CD14-positive monocyte (primary cell): ENCODE data around the gene SEMA7A. TPM values are rescaled to one million over a fixed set of nuclear protein-coding genes. Genes with fewer than 3 reads are reported as not detected.

ENCODE experiments used
- DNase-seq, 3 donors: peaks; one replicate each; pipeline ENCODE4 v3.0.0-alpha.2; 2011 to 2022
- H2AFZ ChIP-seq: 2 replicates; pipeline ENCODE4 v1.6.0; 2012; ENCODE audit warnings: mild to moderate bottlenecking, low read depth, low read length, inconsistent platforms; ENCODE audit not compliant: insufficient read depth, poor library complexity, severe bottlenecking
- H3K27ac ChIP-seq, 2 donors: 1 replicate in 1 of 2; 2 replicates in 1 of 2; pipeline ENCODE4 v1.5.1; 2012 to 2013; ENCODE audit warnings: low read length in 2 of 2, control low read depth in 1 of 2, inconsistent platforms in 1 of 2, low read depth in 1 of 2, mild to moderate bottlenecking in 1 of 2
- H3K27me3 ChIP-seq, 2 donors: one replicate each; pipeline versions ENCODE4 v1.6.0 to v1.6.1; 2011 to 2013; ENCODE audit warnings: low read length in 2 of 2; ENCODE audit not compliant: control insufficient read depth in 2 of 2, insufficient read depth in 2 of 2
- H3K36me3 ChIP-seq, 2 donors: replicated peaks in 1 of 2; 1 replicate in 1 of 2; 2 replicates in 1 of 2; pipeline versions ENCODE4 v1.5.1 to v1.6.1; 2012 to 2013; ENCODE audit warnings: low read length in 2 of 2, control low read depth in 1 of 2, inconsistent platforms in 1 of 2, mild to moderate bottlenecking in 1 of 2; ENCODE audit not compliant: insufficient read depth in 2 of 2, control insufficient read depth in 1 of 2
- H3K4me1 ChIP-seq, 2 donors: 1 replicate in 1 of 2; 2 replicates in 1 of 2; pipeline versions ENCODE4 v1.5.1 to v1.6.1; 2012 to 2013; ENCODE audit warnings: low read length in 2 of 2, control low read depth in 1 of 2, inconsistent platforms in 1 of 2, mild to moderate bottlenecking in 1 of 2, moderate library complexity in 1 of 2; ENCODE audit not compliant: insufficient read depth in 2 of 2, control insufficient read depth in 1 of 2
- H3K4me2 ChIP-seq: replicated peaks from 2 replicates; pipeline ENCODE3; 2012; ENCODE audit warnings: low read length, moderate library complexity, mild to moderate bottlenecking; ENCODE audit not compliant: poor library complexity, severe bottlenecking; ENCODE audit errors: extremely low read depth
- H3K4me3 ChIP-seq, 3 experiments: fragments of 200-600 bp in 1 of 3; sonication (generic) in 1 of 3; replicated peaks in 1 of 3; 1 replicate in 2 of 3; 2 replicates in 1 of 3; pipeline ENCODE4 v1.5.1; 2011 to 2013; ENCODE audit warnings: low read length in 3 of 3, mild to moderate bottlenecking in 3 of 3, control low read depth in 2 of 3, low read depth in 2 of 3, inconsistent platforms in 1 of 3, moderate library complexity in 1 of 3
- H3K79me2 ChIP-seq: 2 replicates; pipeline ENCODE4 v1.6.0; 2012; ENCODE audit warnings: mild to moderate bottlenecking, control low read depth, inconsistent platforms, low read length, moderate library complexity; ENCODE audit not compliant: insufficient read depth
- H3K9ac ChIP-seq: 2 replicates; pipeline ENCODE4 v1.6.0; 2017; ENCODE audit warnings: low read length, mild to moderate bottlenecking; ENCODE audit not compliant: insufficient read depth, poor library complexity, severe bottlenecking
- H3K9me3 ChIP-seq, 2 donors: replicated peaks in 1 of 2; 1 replicate in 1 of 2; 2 replicates in 1 of 2; pipeline versions ENCODE4 v1.5.1 to v1.6.1; 2012 to 2013; ENCODE audit warnings: low read length in 2 of 2, control low read depth in 1 of 2; ENCODE audit not compliant: control insufficient read depth in 1 of 2, insufficient read depth in 1 of 2
- H4K20me1 ChIP-seq: 2 replicates; pipeline ENCODE4 v1.6.0; 2012; ENCODE audit warnings: mild to moderate bottlenecking, low read length, control low read depth, moderate library complexity; ENCODE audit not compliant: insufficient read depth
- H3K27ac Mint-ChIP-seq, 7 donors: one replicate each; pipeline ENCODE4 v1.8.0; 2020; ENCODE audit warnings: mild to moderate bottlenecking in 7 of 7, mixed read lengths in 7 of 7, moderate library complexity in 6 of 7, inconsistent platforms in 2 of 7
- H3K27me3 Mint-ChIP-seq, 3 donors: one replicate each; pipeline ENCODE4 v1.8.0; 2021 to 2022; ENCODE audit warnings: low read depth in 3 of 3, mild to moderate bottlenecking in 3 of 3, mixed read lengths in 3 of 3, moderate library complexity in 3 of 3, inconsistent platforms in 1 of 3
- H3K36me3 Mint-ChIP-seq, 2 donors: one replicate each; pipeline ENCODE4 v1.8.0; 2020; ENCODE audit warnings: mixed read lengths in 2 of 2, inconsistent platforms in 1 of 2, mild to moderate bottlenecking in 1 of 2
- H3K4me1 Mint-ChIP-seq: one replicate; pipeline ENCODE4 v1.8.0; 2020; ENCODE audit warnings: mild to moderate bottlenecking, mixed read lengths
- H3K4me3 Mint-ChIP-seq, 2 donors: one replicate each; pipeline ENCODE4 v1.8.0; 2020; ENCODE audit warnings: mild to moderate bottlenecking in 2 of 2, mixed read lengths in 2 of 2, moderate library complexity in 1 of 2
- H3K9me3 Mint-ChIP-seq, 7 donors: one replicate each; pipeline ENCODE4 v1.8.0; 2020 to 2022; ENCODE audit warnings: mixed read lengths in 7 of 7, mild to moderate bottlenecking in 6 of 7, moderate library complexity in 6 of 7, inconsistent platforms in 2 of 7
- WGBS: methylation state at CpG from one replicate; pipeline ENCODE4 v1.1.5; 2013; ENCODE audit warnings: missing lambda C conversion rate; ENCODE audit not compliant: insufficient coverage; 5-methylcytosine and 5-hydroxymethylcytosine counted together
- intact Hi-C, 2 donors: fragments of 100-400 bp; cut with micrococcal nuclease; formaldehyde crosslinking; loops; one replicate each; pipeline versions ENCODE4 v1.15.0 to v1.15.1; 2023
- polyA plus RNA-seq, 3 donors: library from polyadenylated mRNA; depleted of rRNA in 1 of 3; unstranded in 2 of 3; stranded (reverse) in 1 of 3; fragments of 300-500 nt in 2 of 3; fragments of >200 nt in 1 of 3; fragmentation: Illumina TruSeq in 2 of 3; gene quantifications; 1 replicate in 2 of 3; 2 replicates in 1 of 3; pipeline ENCODE4 v1.2.3, GENCODE V29; 2012 to 2021
- TF ChIP-seq, protein P1 (sequence below): fragments of 200-600 bp; IDR thresholded peaks from one replicate; pipeline ENCODE4 v1.8.0; 2022; ENCODE audit warnings: antibody characterized with exemption, mild to moderate bottlenecking

Gene SEMA7A
- polyA plus RNA-seq, 3 donors: 0.04 to 4.8 (median 0.15) TPM

DNA sequence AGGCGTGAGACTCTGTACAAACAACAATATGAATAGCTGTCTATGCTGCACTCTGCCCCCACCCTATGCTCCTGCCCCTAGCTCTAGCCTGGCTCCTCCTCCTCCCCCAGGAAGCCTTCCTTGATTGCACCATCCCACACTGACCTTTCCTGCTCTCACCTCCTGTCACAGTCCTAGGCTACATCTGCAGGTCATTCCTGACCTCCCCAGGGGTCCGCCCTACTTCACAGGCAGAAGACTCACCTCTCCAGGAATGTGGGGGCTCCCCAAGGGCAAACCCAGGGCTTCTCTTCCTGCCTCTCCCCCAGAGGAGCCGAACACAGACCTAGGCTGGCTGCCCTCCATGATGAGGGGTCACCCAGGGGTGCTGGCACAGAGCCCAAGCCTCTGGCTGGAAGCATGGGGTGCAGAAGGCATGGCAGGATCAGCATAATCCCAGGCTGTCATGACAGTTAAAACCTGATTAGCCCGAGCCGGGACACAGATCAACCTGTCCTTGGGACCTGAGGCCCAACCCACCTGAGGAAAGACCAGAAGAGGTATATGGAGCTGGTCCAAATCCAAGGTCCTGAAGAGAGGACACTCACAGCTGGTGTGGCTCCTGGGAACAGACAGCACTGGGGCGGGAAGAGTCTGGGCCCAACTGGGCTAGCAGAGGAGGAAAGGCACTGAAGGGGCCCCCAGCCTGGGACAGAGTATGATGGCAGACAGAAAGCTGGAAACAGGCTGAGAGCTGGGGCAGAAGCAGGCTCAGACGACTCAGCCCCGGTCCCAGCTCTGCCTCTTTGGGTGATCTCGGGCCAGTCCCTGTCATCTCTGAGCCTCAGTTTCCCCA lies 5.9 kb downstream of the SEMA7A start:
- intact Hi-C loops: no loop called here
- H3K9me3 ChIP-seq: peaks cover 0 to 7% of the 10 kb centered on the region in 2 donors
- H4K20me1 ChIP-seq: no peaks in the 10 kb centered on the region
- no peaks in the 10 kb centered on the region for H3K36me3 ChIP-seq
- no peak for DNase-seq
- TF ChIP-seq, protein P1, sequence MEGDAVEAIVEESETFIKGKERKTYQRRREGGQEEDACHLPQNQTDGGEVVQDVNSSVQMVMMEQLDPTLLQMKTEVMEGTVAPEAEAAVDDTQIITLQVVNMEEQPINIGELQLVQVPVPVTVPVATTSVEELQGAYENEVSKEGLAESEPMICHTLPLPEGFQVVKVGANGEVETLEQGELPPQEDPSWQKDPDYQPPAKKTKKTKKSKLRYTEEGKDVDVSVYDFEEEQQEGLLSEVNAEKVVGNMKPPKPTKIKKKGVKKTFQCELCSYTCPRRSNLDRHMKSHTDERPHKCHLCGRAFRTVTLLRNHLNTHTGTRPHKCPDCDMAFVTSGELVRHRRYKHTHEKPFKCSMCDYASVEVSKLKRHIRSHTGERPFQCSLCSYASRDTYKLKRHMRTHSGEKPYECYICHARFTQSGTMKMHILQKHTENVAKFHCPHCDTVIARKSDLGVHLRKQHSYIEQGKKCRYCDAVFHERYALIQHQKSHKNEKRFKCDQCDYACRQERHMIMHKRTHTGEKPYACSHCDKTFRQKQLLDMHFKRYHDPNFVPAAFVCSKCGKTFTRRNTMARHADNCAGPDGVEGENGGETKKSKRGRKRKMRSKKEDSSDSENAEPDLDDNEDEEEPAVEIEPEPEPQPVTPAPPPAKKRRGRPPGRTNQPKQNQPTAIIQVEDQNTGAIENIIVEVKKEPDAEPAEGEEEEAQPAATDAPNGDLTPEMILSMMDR: no peak
- Mint-ChIP-seq H3K27me3 (peaks cover 24 to 31% (median 29%) of the 10 kb centered on the region in 3 donors), H3K4me1 (peaks cover 34% of the 10 kb centered on the region), H3K9me3 (peaks cover 0 to 15% (median 0%) of the 10 kb centered on the region in 7 donors), H3K27ac (no peak overlapping the region), H3K4me3 (no peak overlapping the region), H3K36me3 (peaks cover 0 to 9% of the 10 kb centered on the region in 2 donors)
- H2AFZ ChIP-seq: peak overlapping the region; percentile 14
- H3K27ac ChIP-seq: no peak overlapping the region
- 81% methylated on average over 9 of the region's 9 CpGs for WGBS
- no peak overlapping the region for H3K9ac ChIP-seq
- H3K27me3 ChIP-seq: peaks cover 15 to 26% of the 10 kb centered on the region in 2 donors
- H3K4me1 ChIP-seq: peaks cover 27 to 31% of the 10 kb centered on the region in 2 donors
- no peaks in the 10 kb centered on the region for H3K79me2 ChIP-seq
- no peak overlapping the region for H3K4me3 ChIP-seq
- H3K4me2 ChIP-seq: peak overlapping the region; percentile 11

DNA sequence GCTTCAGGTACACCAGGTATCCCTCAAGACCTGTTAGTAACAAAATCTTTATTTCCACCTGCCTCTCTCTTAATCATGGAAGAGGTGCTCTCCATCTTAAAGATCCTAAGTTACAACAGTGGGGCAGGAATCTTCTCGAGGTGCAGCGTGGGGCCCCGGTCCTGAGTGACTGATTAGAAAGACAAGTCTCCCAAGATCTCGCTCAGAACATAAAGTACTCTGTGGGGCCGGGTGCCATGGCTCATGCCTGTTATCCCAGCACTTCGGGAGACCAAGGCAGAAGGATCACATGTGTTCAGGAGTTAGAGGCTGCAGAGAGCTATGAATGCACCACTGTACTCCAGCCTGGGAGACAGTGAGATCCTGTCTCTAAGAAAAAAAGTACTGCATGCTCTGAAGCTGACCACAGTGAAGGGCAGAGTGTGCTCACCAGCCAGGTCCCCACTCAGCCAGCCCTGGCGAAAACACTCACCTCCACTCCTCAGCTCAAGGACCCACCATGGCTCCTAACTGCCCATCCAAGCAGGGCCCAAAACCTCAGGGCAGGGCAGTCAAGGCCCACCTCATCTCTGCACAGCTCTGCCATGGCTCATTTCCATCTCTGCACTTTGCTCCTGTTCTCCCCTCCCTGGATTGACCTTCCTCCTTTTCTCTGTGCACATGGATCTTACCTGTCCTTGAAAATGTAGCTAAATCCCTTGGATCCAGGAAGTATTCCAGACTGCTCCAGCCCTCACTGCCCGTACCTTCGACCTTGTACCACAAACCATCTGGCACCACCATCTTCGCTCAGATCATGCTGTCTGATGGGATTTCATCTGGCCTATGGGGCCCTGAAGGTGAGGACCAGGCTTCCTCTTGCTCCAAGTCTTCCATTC lies 7.1 kb downstream of the SEMA7A start:
- Histone ChIP-seq H3K36me3 (no peaks in the 10 kb centered on the region), H3K9me3 (no peaks in the 10 kb centered on the region), H3K27me3 (peaks cover 3 to 14% of the 10 kb centered on the region in 2 donors), H2AFZ (no peak overlapping the region), H3K4me3 (no peak overlapping the region), H4K20me1 (no peaks in the 10 kb centered on the region), H3K9ac (no peak overlapping the region), H3K27ac (no peak overlapping the region), H3K4me1 (peaks cover 26% of the 10 kb centered on the region in 2 donors), H3K4me2 (no peak overlapping the region), H3K79me2 (no peaks in the 10 kb centered on the region)
- Mint-ChIP-seq H3K9me3 (peaks cover 0 to 3% (median 0%) of the 10 kb centered on the region in 7 donors), H3K36me3 (peaks cover 0 to 5% of the 10 kb centered on the region in 2 donors), H3K4me3 (no peak overlapping the region), H3K4me1 (peaks cover 33% of the 10 kb centered on the region), H3K27me3 (peaks cover 13 to 20% (median 17%) of the 10 kb centered on the region in 3 donors), H3K27ac (no peak overlapping the region)
- 90% methylated on average over 8 of the region's 10 CpGs for WGBS
- intact Hi-C loops: no loop called here
- TF ChIP-seq, protein P1: no peak
- no peak for DNase-seq
